SU-DHL-6 (cell line): ENCODE results near the gene ZNF229.

Experiments
- EZH2phosphoT487 ChIP-seq: fragments of 200-600 bp; sonication (generic), shearing (Covaris generic); conservative IDR thresholded peaks from 2 replicates; pipeline ENCODE4 v1.6.1; 2018; ENCODE audit warnings: mild to moderate bottlenecking, antibody characterized with exemption, low read length, moderate library complexity, mixed read lengths
- TF ChIP-seq, protein P1 (sequence below): fragments of 200-600 bp; sonication (generic); IDR thresholded peaks from one replicate; pipeline ENCODE4 v1.5.1; 2017; ENCODE audit warnings: antibody characterized with exemption, mild to moderate bottlenecking, low read length, moderate library complexity; ENCODE audit not compliant: insufficient read depth, poor library complexity, severe bottlenecking

GRCh38 chr19:44435441-44435840 is 12.8 kb downstream of the ZNF229 start:
- TF ChIP-seq, protein P1, sequence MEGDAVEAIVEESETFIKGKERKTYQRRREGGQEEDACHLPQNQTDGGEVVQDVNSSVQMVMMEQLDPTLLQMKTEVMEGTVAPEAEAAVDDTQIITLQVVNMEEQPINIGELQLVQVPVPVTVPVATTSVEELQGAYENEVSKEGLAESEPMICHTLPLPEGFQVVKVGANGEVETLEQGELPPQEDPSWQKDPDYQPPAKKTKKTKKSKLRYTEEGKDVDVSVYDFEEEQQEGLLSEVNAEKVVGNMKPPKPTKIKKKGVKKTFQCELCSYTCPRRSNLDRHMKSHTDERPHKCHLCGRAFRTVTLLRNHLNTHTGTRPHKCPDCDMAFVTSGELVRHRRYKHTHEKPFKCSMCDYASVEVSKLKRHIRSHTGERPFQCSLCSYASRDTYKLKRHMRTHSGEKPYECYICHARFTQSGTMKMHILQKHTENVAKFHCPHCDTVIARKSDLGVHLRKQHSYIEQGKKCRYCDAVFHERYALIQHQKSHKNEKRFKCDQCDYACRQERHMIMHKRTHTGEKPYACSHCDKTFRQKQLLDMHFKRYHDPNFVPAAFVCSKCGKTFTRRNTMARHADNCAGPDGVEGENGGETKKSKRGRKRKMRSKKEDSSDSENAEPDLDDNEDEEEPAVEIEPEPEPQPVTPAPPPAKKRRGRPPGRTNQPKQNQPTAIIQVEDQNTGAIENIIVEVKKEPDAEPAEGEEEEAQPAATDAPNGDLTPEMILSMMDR, result no peak
- no peak for TF ChIP-seq EZH2phosphoT487
